Stimulated activated naive B cell treated with anti-CD40 and anti-IgM and Interleukin-4, amounts not matched to agents 10 μg/mL and 1 μg/mL and 100 μg/mL, for 72 hours (primary cell): ENCODE measurements around the gene SMIM22.

ENCODE experiments used
- ATAC-seq, 2 donors: fragments of 150-1000 bp; cut with Tn5 transposase; replicated peaks; 2 replicates each; pipeline ENCODE4 v1.10.0; 2021; ENCODE audit warnings: moderate library complexity in 1 of 2
- DNase-seq: peaks from one replicate; pipeline ENCODE4 v3.0.0; 2021
- H3K27ac Mint-ChIP-seq: one replicate; pipeline ENCODE4 v1.8.0; 2022; ENCODE audit warnings: mild to moderate bottlenecking, mixed read lengths
- H3K27me3 Mint-ChIP-seq, 2 donors: one replicate each; pipeline ENCODE4 v1.8.0; 2022; ENCODE audit warnings: mixed read lengths in 2 of 2
- H3K36me3 Mint-ChIP-seq, 2 donors: one replicate each; pipeline ENCODE4 v1.8.0; 2022; ENCODE audit warnings: mixed read lengths in 2 of 2, mild to moderate bottlenecking in 1 of 2
- H3K4me1 Mint-ChIP-seq, 2 donors: one replicate each; pipeline ENCODE4 v1.8.0; 2022; ENCODE audit warnings: mixed read lengths in 2 of 2, mild to moderate bottlenecking in 1 of 2
- H3K4me3 Mint-ChIP-seq, 2 donors: one replicate each; pipeline ENCODE4 v1.8.0; 2022; ENCODE audit warnings: mild to moderate bottlenecking in 2 of 2, mixed read lengths in 2 of 2, moderate library complexity in 1 of 2
- H3K9me3 Mint-ChIP-seq, 2 donors: one replicate each; pipeline ENCODE4 v1.8.0; 2022; ENCODE audit warnings: mixed read lengths in 2 of 2, mild to moderate bottlenecking in 1 of 2

The SMIM22 gene

GRCh38 chr16:4763791-4764190 lies 31.4 kb upstream of the SMIM22 start:
- Mint-ChIP-seq H3K4me1 (peaks cover 26 to 35% of the 10 kb centered on the region in 2 donors), H3K27ac (no peak overlapping the region), H3K36me3 (peaks cover 25 to 38% of the 10 kb centered on the region in 2 donors), H3K9me3 (no peaks in the 10 kb centered on the region), H3K4me3 (no peak overlapping the region), H3K27me3 (no peaks in the 10 kb centered on the region)
- DNase-seq (no peak), ATAC-seq (no peak)

DNA sequence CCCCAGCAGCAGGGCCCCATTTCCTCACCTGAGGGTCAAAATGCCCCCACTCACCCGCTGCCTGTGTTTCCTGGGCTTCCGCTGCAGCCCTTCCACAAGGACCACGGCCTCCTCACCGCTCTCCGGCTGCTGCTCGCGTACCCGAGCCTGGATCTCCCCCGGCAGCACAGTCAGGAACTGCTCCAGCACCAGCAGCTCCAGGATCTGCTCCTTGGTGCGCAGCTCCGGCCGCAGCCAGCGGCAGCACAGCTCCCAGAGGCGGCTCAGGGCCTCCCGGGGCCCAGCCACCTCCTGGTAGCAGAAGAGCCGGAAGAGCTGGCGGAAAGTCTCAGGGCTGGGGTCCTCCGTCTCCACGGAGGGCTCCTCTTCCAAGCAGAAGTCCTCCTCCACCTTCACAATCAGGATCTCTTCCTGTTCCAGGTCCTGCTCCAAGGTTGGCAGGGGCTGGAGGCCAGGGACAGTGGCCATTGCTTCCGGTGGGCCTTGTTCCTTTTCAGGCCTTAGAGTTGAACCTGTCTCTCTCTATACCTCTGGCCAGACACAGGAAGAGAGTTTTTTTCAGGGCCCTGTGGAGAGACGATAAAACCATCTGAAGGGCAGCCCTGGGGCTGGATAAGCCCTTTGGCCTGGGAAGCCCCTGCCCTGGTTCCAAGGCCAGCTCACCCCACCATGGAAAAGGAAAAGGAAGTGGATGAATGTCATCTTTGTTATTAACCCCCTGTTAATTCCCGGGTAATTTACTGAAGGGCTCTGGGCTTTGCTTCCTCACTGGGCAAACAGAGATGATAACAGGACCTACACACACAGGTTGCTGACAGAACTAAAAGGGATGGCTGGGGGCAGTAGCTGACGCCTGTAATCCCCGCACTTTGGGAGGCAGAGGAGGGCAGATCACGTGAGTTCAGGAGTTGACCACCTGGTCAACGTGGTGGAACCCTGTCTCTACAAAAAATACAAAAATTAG lies 29.4 kb upstream of the SMIM22 start:
- Mint-ChIP-seq H3K27me3 (no peaks in the 10 kb centered on the region), H3K9me3 (no peaks in the 10 kb centered on the region), H3K36me3 (peaks cover 13 to 25% of the 10 kb centered on the region in 2 donors), H3K4me3 (peak overlapping the region; percentile 78 to 88), H3K4me1 (peaks cover 28 to 35% of the 10 kb centered on the region in 2 donors), H3K27ac (peak overlapping the region; percentile 88)
- no peak for DNase-seq
- no peak for ATAC-seq

DNA sequence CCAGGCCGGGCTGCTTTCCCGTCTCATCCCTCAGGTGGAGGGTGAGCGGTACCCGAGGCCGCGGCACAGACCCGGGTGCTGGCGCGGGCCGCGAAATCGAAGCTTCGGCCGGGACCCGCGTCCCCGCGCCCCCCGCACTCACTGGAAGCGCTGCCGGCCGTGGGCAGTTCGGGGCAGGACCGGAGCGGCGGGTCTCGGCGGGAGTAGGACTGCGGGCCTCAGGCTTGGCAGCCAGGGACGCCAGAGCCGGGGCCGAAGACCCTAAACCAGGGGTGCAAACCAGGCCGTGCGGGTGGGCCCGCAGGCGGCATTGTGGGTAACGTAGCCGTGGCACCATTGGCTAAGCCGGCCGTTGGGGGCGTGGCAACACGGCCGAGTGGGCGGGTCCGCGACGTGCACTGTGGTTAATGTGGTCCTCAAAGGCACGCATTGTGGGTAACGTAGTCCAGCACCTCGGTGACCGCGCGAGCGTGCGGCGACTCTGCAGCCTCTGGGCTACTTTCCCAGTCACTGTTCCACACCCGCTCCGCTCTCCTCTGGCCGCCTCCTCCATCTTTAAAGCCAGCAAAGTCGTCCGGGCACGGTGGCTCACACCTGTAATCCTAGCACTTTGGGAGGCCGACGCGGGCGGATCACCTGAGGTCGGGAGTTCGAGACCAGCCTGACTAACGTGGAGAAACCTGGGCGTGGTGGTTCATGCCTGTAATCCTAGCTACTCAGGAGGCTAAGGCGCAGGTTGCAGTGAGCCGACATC lies 28.1 kb upstream of the SMIM22 start, which contains the start of gene ZNF500:
Gene ZNF500 (minus strand): TSS at position 288 of the 754 bp plus-strand sequence. CDS start 1,184 bp downstream, outside the sequence.
- peaks cover 27 to 35% of the 10 kb centered on the region in 2 donors for H3K4me1 Mint-ChIP-seq

DNA sequence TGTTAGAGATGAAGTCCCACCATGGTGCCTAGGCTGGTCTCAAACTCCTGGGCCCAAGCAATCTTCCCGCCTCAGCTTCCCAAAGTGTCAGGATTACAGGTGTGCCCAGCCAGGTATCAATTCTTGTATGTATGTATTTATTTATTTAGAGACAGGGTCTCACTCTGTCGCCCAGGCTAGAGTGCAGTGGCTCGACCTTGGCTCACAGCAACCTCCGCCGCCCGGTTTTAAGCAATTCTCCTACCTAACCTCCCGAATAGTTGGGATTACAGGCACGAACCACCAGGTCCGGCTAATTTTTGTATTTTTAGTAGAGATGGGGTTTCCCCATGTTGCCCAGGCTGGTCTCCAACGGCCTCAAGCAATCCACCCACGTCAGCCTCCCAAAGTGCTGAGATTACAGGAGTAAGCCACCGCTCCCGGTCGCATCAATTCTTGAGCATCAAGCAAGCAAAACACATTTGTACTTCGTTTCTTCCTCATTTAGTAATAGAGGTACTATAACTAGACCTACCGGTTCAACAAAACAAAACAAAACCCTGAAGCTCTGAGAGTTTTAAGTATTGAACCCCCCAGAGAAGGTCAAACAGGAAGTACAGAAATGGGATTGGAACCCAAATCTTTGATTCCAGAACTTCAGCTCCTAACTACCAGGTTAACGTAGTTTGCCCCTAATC lies 27.2 kb upstream of the SMIM22 start:
- Mint-ChIP-seq H3K4me1 (peaks cover 27 to 35% of the 10 kb centered on the region in 2 donors), H3K27me3 (no peaks in the 10 kb centered on the region), H3K36me3 (peaks cover 0 to 8% of the 10 kb centered on the region in 2 donors), H3K27ac (peak overlapping the region; percentile 96), H3K4me3 (peak overlapping the region; percentile 93 to 96), H3K9me3 (no peaks in the 10 kb centered on the region)
- DNase-seq (peak; percentile 9), ATAC-seq (peak; percentile 9 to 10)

More for the DNA sequence above, 28.1 kb upstream of the SMIM22 start, which contains the start of gene ZNF500:
- H3K9me3 Mint-ChIP-seq = no peaks in the 10 kb centered on the region
- ATAC-seq = peak; percentile 90 to 92
- peak within 1 kb of the TSS; percentile 93 to 96 for H3K4me3 Mint-ChIP-seq
- peak; percentile 96 for DNase-seq
- H3K27me3 Mint-ChIP-seq = no peaks in the 10 kb centered on the region
- peak within 1 kb of the TSS; percentile 96 for H3K27ac Mint-ChIP-seq
- H3K36me3 Mint-ChIP-seq = peaks cover 8 to 16% of the 10 kb centered on the region in 2 donors

DNA sequence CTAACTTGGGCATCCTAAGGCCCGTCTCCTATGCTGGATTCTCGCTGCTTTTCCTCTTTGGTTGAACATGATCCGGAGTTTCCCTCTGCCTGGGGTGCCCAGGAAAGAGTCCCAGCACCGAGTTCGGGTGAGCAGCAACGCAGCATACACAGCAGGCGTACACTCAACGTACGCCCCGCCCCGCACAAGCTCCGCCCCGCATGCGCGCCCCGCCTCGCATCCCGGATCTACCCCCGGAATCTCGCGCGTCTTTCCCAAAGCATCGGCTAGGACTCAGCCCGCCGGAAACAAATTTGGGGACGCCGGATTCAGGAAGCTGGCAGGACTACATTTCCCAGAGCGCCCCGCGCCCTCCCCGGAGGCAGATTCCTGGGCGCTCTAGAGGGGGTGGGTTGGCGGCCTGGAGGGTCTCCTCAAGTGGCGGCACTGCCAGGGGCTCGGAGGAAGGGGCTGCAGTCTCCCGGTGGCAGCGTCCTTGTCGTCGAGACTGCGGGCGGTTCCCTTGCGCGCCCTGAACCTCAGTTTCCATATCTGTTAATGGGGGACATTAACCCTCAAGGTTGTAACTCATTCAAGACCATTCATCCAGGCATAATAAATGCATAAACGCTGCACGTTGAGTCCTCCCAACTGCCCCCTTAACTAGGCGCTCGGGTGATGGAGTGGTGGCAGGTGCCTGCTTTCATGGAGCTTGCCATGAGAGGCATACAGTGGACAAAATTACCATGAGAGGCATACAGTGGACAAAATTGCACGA lies 26.4 kb upstream of the SMIM22 start:
- Mint-ChIP-seq H3K36me3 (peaks cover 0 to 3% of the 10 kb centered on the region in 2 donors), H3K9me3 (no peaks in the 10 kb centered on the region), H3K27ac (peak overlapping the region; percentile 96), H3K4me3 (peak overlapping the region; percentile 93 to 96), H3K4me1 (peaks cover 27 to 33% of the 10 kb centered on the region in 2 donors), H3K27me3 (no peaks in the 10 kb centered on the region)
- DNase-seq = peak; percentile 93
- ATAC-seq = peak; percentile 79 to 80

- H3K4me3 Mint-ChIP-seq = peak overlapping the region in 1 of 2 donors; percentile 96
- H3K36me3 Mint-ChIP-seq = no peaks in the 10 kb centered on the region
- H3K27ac Mint-ChIP-seq = no peak overlapping the region
- peaks cover 27 to 30% of the 10 kb centered on the region in 2 donors for H3K4me1 Mint-ChIP-seq
- ATAC-seq (no peak), DNase-seq (no peak)
- H3K9me3 Mint-ChIP-seq = no peaks in the 10 kb centered on the region
- H3K27me3 Mint-ChIP-seq = no peaks in the 10 kb centered on the region
Measured at GRCh38 chr16:4769306-4769638, 25.9 kb upstream of the SMIM22 start.

- ATAC-seq = no peak
- H3K4me1 Mint-ChIP-seq = peaks cover 17 to 18% of the 10 kb centered on the region in 2 donors
- H3K9me3 Mint-ChIP-seq = no peaks in the 10 kb centered on the region
- DNase-seq = no peak
- H3K27ac Mint-ChIP-seq = no peak overlapping the region
- no peak overlapping the region for H3K4me3 Mint-ChIP-seq
- no peaks in the 10 kb centered on the region for H3K36me3 Mint-ChIP-seq
- peaks cover 0 to 4% of the 10 kb centered on the region in 2 donors for H3K27me3 Mint-ChIP-seq
Measured at GRCh38 chr16:4771646-4772045, 23.5 kb upstream of the SMIM22 start.

DNA sequence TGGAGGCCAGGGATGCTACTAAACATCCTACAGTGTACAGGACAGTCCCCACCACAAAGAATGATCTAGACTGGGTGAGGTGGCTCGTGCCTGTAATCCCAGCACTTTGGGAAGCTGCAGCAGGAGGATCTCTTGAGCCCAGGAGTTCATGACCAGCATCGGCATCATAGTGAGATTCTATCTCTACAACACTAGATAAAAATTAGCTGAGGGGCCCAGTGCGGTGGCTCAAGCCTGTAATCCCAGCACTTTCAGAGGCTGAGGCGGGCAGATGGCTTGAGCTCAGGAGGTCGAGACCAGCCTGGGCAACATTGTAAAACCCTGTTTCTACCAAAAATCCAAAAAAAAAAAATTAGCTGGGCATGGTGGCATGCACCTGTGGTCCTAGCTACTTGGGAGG lies 22.8 kb upstream of the SMIM22 start:
- no peak for DNase-seq
- Mint-ChIP-seq H3K4me1 (peaks cover 13 to 15% of the 10 kb centered on the region in 2 donors), H3K36me3 (no peaks in the 10 kb centered on the region), H3K4me3 (no peak overlapping the region), H3K27ac (no peak overlapping the region), H3K9me3 (no peaks in the 10 kb centered on the region), H3K27me3 (peaks cover 0 to 4% of the 10 kb centered on the region in 2 donors)
- no peak for ATAC-seq

GRCh38 chr16:4775005-4775404 lies 20.2 kb upstream of the SMIM22 start:
- peaks cover 0 to 2% of the 10 kb centered on the region in 2 donors for H3K4me1 Mint-ChIP-seq
- no peak for ATAC-seq
- H3K36me3 Mint-ChIP-seq = no peaks in the 10 kb centered on the region
- no peak overlapping the region for H3K27ac Mint-ChIP-seq
- H3K27me3 Mint-ChIP-seq = peaks cover 0 to 4% of the 10 kb centered on the region in 2 donors
- H3K9me3 Mint-ChIP-seq = no peaks in the 10 kb centered on the region
- H3K4me3 Mint-ChIP-seq = no peak overlapping the region
- no peak for DNase-seq

GRCh38 chr16:4776141-4776705 lies 18.9 kb upstream of the SMIM22 start:
- no peaks in the 10 kb centered on the region for H3K9me3 Mint-ChIP-seq
- no peak overlapping the region for H3K4me3 Mint-ChIP-seq
- H3K27ac Mint-ChIP-seq = no peak overlapping the region
- H3K27me3 Mint-ChIP-seq = peaks cover 0 to 4% of the 10 kb centered on the region in 2 donors
- peaks cover 0 to 2% of the 10 kb centered on the region in 2 donors for H3K4me1 Mint-ChIP-seq
- DNase-seq (no peak), ATAC-seq (no peak)
- H3K36me3 Mint-ChIP-seq = no peaks in the 10 kb centered on the region

DNA sequence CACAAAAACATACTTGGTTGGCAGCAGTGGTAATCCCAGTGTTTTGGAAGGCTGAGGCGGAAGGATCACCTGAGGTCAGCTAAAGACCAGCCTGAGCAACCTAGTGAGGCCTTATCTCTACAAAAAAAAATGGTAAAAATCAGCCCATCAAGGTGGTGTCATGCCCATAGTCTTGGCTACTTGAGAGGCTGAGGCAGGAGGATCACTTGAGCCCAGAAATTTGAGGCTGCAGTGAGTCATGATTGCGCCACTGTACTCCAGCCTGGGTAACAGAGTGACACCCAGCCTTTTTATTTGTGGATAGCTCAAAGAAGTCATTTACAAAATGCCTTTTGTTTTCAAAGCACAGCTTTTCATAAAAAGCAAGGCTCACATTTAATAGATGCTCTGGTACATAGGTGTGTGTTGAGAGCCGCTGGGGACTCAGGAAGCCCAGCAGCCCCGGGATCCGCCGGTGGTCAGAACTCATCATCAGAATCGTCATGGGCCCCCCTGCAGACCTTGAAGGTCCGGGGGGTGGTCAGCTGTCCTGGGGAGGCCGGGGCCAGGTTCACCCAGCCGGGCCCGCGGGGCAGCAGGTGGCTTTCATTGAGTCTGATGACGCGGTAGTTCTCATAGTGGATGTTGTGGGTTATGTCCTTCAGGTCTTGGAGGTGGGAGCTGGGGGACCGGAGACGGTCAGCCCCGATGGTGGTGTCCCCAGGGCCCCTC lies 17.7 kb upstream of the SMIM22 start:
- Mint-ChIP-seq H3K27me3 (peaks cover 0 to 4% of the 10 kb centered on the region in 2 donors), H3K27ac (no peak overlapping the region), H3K36me3 (no peaks in the 10 kb centered on the region), H3K4me3 (no peak overlapping the region), H3K4me1 (peaks cover 4 to 6% of the 10 kb centered on the region in 2 donors), H3K9me3 (no peaks in the 10 kb centered on the region)
- DNase-seq = no peak
- no peak for ATAC-seq

GRCh38 chr16:4778050-4778392 lies 17.1 kb upstream of the SMIM22 start:
- no peaks in the 10 kb centered on the region for H3K9me3 Mint-ChIP-seq
- ATAC-seq (no peak), DNase-seq (no peak)
- no peaks in the 10 kb centered on the region for H3K36me3 Mint-ChIP-seq
- no peak overlapping the region for H3K4me3 Mint-ChIP-seq
- peaks cover 0 to 4% of the 10 kb centered on the region in 2 donors for H3K27me3 Mint-ChIP-seq
- H3K4me1 Mint-ChIP-seq = peaks cover 5 to 11% of the 10 kb centered on the region in 2 donors
- no peak overlapping the region for H3K27ac Mint-ChIP-seq

DNA sequence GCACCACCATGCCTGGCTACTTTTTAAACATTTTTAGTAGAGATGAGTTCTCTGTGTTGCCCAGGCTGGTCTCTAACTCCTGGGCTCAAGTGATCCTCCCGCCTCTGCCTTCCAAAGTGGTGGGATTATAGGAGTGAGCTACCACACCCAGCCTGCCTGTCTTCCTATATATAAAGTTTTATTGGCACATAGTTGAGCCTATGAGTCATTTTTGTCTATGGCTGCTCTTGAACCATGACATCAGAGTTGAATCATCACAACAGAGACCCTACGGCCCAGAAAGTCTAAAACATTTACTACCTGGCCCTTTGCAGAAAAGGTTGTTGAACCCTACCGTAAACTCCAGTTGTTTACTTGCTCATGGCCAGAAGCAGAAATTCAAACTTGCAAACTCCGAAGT lies 14.9 kb upstream of the SMIM22 start:
- peaks cover 5 to 11% of the 10 kb centered on the region in 2 donors for H3K4me1 Mint-ChIP-seq
- DNase-seq = no peak
- no peak overlapping the region for H3K27ac Mint-ChIP-seq
- H3K27me3 Mint-ChIP-seq = peaks cover 0 to 4% of the 10 kb centered on the region in 2 donors
- H3K36me3 Mint-ChIP-seq = no peaks in the 10 kb centered on the region
- H3K9me3 Mint-ChIP-seq = no peaks in the 10 kb centered on the region
- H3K4me3 Mint-ChIP-seq = no peak overlapping the region
- no peak for ATAC-seq
